ENCODE results near the gene GSTM5. TPM values are rescaled to one million over a fixed set of nuclear protein-coding genes. Genes with fewer than 3 reads are reported as not detected.
"Not testable (repeated sequence)": the region's sequence is repeated elsewhere in the genome, so short reads cannot be mapped to it uniquely, and the experiment has no call there.

The GSTM5 gene
- total RNA-seq, 1 donor from 2014 or later: not detected

- no peaks in the 10 kb centered on the region for H4K20me1 ChIP-seq (ENCODE audit: insufficient read depth, low read length)
- H3K4me3 Mint-ChIP-seq (ENCODE audit: unreplicated experiment): no peak overlapping the region
- H3K27me3 ChIP-seq (ENCODE audit: insufficient read depth, low read length): no peaks in the 10 kb centered on the region
- H3K79me2 ChIP-seq (ENCODE audit: insufficient read depth, low read length): no peaks in the 10 kb centered on the region
- H3K27ac ChIP-seq (ENCODE audit: low read depth, low read length): no peak overlapping the region
- H3K36me3 ChIP-seq (ENCODE audit: insufficient read depth, low read length): no peaks in the 10 kb centered on the region
- DNase-seq (ENCODE audit: low read depth): no peak
- no peak for FAIRE-seq
- H3K27ac Mint-ChIP-seq (ENCODE audit: unreplicated experiment): no peak overlapping the region
- H3K4me2 ChIP-seq (ENCODE audit: low read length): no peak overlapping the region
- H3K4me1 ChIP-seq (ENCODE audit: insufficient read depth, low read length): peaks cover 4% of the 10 kb centered on the region
- H3K4me1 Mint-ChIP-seq (ENCODE audit: low read depth, unreplicated experiment): no peaks in the 10 kb centered on the region
- peaks cover 2% of the 10 kb centered on the region for H3K9me3 Mint-ChIP-seq (ENCODE audit: unreplicated experiment)
- peaks cover 15% of the 10 kb centered on the region for H3K27me3 Mint-ChIP-seq (ENCODE audit: low read depth, unreplicated experiment)
- H3K36me3 Mint-ChIP-seq (ENCODE audit: low read depth, unreplicated experiment): peaks cover 8% of the 10 kb centered on the region
- H2AFZ ChIP-seq (ENCODE audit: low read depth, low read length): no peak overlapping the region
- no peak overlapping the region for H3K9ac ChIP-seq (ENCODE audit: low read length)
- no peak overlapping the region for H3K4me3 ChIP-seq (ENCODE audit: insufficient read depth, low read depth, low read length)
- no peaks in the 10 kb centered on the region for H3K9me3 ChIP-seq (ENCODE audit: insufficient read depth, low read depth, low read length)
- TF ChIP-seq CTCF (IDR thresholded peaks at IDR 0.05; ENCODE audit: insufficient read depth, low read depth, low read length) (no peak), EZH2 (IDR thresholded peaks at IDR 0.05; ENCODE audit: insufficient read depth, low read length) (no peak)
Measured at GRCh38 chr1:109671067-109671466, 41.0 kb upstream of the GSTM5 start.

GRCh38 chr1:109673861-109674260 is 38.2 kb upstream of the GSTM5 start:
- H3K4me1 ChIP-seq (ENCODE audit: insufficient read depth, low read length); FAIRE-seq; H3K9ac ChIP-seq (ENCODE audit: low read length); H4K20me1 ChIP-seq (ENCODE audit: insufficient read depth, low read length); DNase-seq (ENCODE audit: low read depth); H3K36me3 Mint-ChIP-seq (ENCODE audit: low read depth, unreplicated experiment); H3K4me3 ChIP-seq (ENCODE audit: insufficient read depth, low read depth, low read length); H3K27ac ChIP-seq (ENCODE audit: low read depth, low read length); H3K36me3 ChIP-seq (ENCODE audit: insufficient read depth, low read length); H3K4me3 Mint-ChIP-seq (ENCODE audit: unreplicated experiment); H3K27me3 ChIP-seq (ENCODE audit: insufficient read depth, low read length); H3K9me3 ChIP-seq (ENCODE audit: insufficient read depth, low read depth, low read length); H3K4me2 ChIP-seq (ENCODE audit: low read length); H3K79me2 ChIP-seq (ENCODE audit: insufficient read depth, low read length); H3K9me3 Mint-ChIP-seq (ENCODE audit: unreplicated experiment); H3K27ac Mint-ChIP-seq (ENCODE audit: unreplicated experiment); H3K4me1 Mint-ChIP-seq (ENCODE audit: low read depth, unreplicated experiment); H2AFZ ChIP-seq (ENCODE audit: low read depth, low read length): not testable (repeated sequence)
- peaks cover 11% of the 10 kb centered on the region for H3K27me3 Mint-ChIP-seq (ENCODE audit: low read depth, unreplicated experiment)

- H3K36me3 Mint-ChIP-seq (ENCODE audit: low read depth, unreplicated experiment); DNase-seq (ENCODE audit: low read depth); H3K4me3 Mint-ChIP-seq (ENCODE audit: unreplicated experiment); H3K9me3 Mint-ChIP-seq (ENCODE audit: unreplicated experiment); H3K36me3 ChIP-seq (ENCODE audit: insufficient read depth, low read length); H3K4me1 Mint-ChIP-seq (ENCODE audit: low read depth, unreplicated experiment); H3K9me3 ChIP-seq (ENCODE audit: insufficient read depth, low read depth, low read length); H3K27ac Mint-ChIP-seq (ENCODE audit: unreplicated experiment); H3K27ac ChIP-seq (ENCODE audit: low read depth, low read length); H4K20me1 ChIP-seq (ENCODE audit: insufficient read depth, low read length); H3K4me1 ChIP-seq (ENCODE audit: insufficient read depth, low read length); H3K79me2 ChIP-seq (ENCODE audit: insufficient read depth, low read length); H3K9ac ChIP-seq (ENCODE audit: low read length); H3K4me2 ChIP-seq (ENCODE audit: low read length); H2AFZ ChIP-seq (ENCODE audit: low read depth, low read length); H3K27me3 ChIP-seq (ENCODE audit: insufficient read depth, low read length); H3K4me3 ChIP-seq (ENCODE audit: insufficient read depth, low read depth, low read length); H3K27me3 Mint-ChIP-seq (ENCODE audit: low read depth, unreplicated experiment); FAIRE-seq: not testable (repeated sequence)
Measured at GRCh38 chr1:109676683-109677381, 35.2 kb upstream of the GSTM5 start.
